ENCODE measurements around the gene DCST2.

The DCST2 gene

DNA sequence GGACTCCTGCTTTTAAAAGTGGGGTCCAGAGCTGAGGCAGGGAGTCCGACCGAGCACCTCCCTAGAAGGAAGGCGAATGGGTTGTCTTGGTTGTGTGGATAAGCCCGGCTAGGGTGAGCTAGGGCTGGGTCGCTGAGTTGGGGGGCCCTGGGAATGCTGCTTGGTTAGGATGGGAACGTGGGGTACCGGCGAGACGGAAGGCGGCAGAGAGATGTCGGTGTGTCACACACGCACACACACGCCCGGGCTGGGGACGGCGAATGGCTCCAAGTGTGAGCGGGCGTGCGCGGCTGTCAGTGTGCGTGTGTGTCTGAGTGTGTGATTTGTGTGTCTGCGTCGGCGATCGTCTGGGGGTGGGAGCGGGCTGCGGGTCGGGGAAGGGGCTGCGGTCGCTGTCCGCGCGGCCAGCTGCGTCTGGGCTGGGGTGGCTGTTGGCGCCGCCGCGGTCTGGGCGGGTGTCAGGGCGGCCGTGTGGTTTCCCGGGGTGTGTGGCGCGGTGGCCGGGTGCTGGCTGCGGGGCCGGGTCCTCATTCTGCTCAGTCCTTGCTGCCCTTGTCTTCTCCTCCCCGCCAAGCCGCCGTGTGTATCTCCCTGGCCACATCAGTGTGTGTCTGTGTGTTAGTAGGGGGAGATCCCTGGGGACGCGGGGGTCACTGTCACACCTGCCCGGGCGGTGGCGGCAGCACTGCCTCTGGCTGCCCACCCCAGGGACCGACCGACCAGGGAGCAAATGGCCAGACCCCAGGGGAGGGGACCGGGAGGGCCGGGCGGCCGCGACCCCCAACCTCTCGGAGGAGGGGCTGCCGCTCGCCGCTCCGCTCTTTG, 46.1 kb upstream of the DCST2 start:
- DNase-seq (ENCODE audit: low read depth) = no peak
- TF ChIP-seq CTCF (IDR thresholded peaks at IDR 0.05; ENCODE audit: low read length, missing control alignments) = no peak
- H3K4me3 ChIP-seq (replicated peaks; ENCODE audit: low read depth, low read length) = no peak overlapping the region

DNA sequence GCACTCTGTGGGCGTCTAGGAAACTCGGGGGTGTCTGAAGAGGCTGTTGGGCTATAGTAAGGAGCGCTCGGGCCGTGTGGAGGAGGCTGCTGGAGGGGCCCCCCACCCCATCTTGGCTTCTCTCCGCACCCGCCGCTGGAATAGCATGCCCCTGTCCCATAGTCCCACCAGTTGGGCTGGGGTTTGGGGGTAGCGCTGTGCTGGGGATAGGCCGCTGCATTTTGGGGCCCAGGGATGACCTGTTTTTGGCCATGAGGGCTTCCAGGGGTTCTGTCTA, 45.6 kb upstream of the DCST2 start:
- no peak for TF ChIP-seq CTCF (IDR thresholded peaks at IDR 0.05; ENCODE audit: low read length, missing control alignments)
- peak overlapping the region; percentile 40 for H3K4me3 ChIP-seq (replicated peaks; ENCODE audit: low read depth, low read length)
- no peak for DNase-seq (ENCODE audit: low read depth)

DNA sequence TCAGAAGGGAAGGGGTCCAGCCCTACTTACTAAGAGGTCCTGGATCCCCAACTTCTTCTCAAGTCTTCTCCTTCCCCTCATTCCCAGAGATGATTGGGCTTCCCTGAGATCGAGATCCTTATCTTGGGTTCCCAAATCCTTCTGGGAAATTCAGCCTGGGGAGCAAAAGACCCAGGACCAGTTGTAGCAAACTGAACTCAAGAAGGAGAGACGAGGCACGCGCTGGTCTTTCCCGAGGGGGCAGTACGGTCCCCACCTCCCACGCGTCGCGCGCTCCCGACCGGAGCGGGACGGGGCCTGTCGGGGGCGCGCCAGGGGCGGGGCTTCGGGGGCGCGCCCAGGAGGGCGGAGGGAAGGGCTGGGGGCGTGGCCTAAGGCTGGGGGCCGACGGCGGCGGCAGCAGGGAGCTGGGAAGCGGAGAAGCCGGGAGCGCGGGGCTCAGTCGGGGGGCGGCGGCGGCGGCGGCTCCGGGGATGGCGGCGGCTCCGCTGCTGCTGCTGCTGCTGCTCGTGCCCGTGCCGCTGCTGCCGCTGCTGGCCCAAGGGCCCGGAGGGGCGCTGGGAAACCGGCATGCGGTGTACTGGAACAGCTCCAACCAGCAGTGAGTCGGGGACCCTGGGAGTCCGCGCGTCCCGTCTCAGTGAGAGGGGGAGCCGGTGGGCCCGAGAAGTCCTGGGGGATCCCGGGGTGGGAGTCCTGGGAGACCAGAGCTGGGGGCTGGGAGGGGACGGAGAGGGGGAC, 45.1 kb upstream of the DCST2 start, which contains the start of gene EFNA3:
TSS of gene EFNA3 (plus strand) at position 369 of the 741 bp plus-strand sequence. CDS start at position 474, 105 bp downstream.
- TF ChIP-seq CTCF (IDR thresholded peaks at IDR 0.05; ENCODE audit: low read length, missing control alignments) = no peak
- peak; percentile 48 for DNase-seq (ENCODE audit: low read depth)
- H3K4me3 ChIP-seq (replicated peaks; ENCODE audit: low read depth, low read length) = peak within 1 kb of the TSS; percentile 40

GRCh38 chr1:155077758-155078445, 44.3 kb upstream of the DCST2 start:
- no peak overlapping the region for H3K4me3 ChIP-seq (replicated peaks; ENCODE audit: low read depth, low read length)
- no peak for TF ChIP-seq CTCF (IDR thresholded peaks at IDR 0.05; ENCODE audit: low read length, missing control alignments)
- no peak for DNase-seq (ENCODE audit: low read depth)

DNA sequence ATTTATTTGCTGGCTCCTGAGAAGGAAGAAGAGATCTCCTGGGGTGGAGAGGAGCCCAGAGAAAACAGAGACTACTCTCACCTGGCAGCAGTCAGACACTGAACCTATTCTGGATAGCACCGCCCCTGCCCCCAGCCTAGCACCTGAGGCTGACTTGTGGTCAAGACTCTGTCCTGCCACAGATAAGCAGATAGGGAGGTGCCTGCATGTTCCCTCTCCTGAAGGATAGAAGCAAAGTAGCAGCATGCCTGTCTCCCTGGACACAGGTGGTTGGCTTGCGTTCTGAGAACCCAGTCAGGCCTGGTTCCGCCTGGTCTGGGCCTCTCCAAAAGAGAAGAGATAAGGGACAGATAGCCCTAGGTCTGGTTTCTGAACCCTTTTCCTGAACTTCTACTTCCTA, 43.8 kb upstream of the DCST2 start:
- no peak for DNase-seq (ENCODE audit: low read depth)
- no peak for TF ChIP-seq CTCF (IDR thresholded peaks at IDR 0.05; ENCODE audit: low read length, missing control alignments)

GRCh38 chr1:155076371-155076770, 42.8 kb upstream of the DCST2 start:
- no peak overlapping the region for H3K4me3 ChIP-seq (replicated peaks; ENCODE audit: low read depth, low read length)
- no peak for DNase-seq (ENCODE audit: low read depth)
- TF ChIP-seq CTCF (IDR thresholded peaks at IDR 0.05; ENCODE audit: low read length, missing control alignments) = no peak

More for the DNA sequence above, 43.8 kb upstream of the DCST2 start:
- H3K4me3 ChIP-seq (replicated peaks; ENCODE audit: low read depth, low read length) = no peak overlapping the region

Measured in fibroblast of pulmonary artery (primary cell).